ENCODE measurements around the gene BSCL2. TPM values are rescaled to one million over a fixed set of nuclear protein-coding genes. Genes with fewer than 3 reads are reported as not detected.
"Not testable (repeated sequence)": the region's sequence is repeated elsewhere in the genome, so short reads cannot be mapped to it uniquely, and the experiment has no call there.

The BSCL2 gene
- 18.8 and 20.9 TPM in 2 replicates for total RNA-seq

GRCh38 chr11:62707277-62707861 lies at the start of gene BSCL2, which contains the start of gene GNG3:
Gene BSCL2, minus strand, starts transcription at chr11:62707424. Its CDS starts 229 bp downstream, at chr11:62707195.
Gene GNG3, plus strand, starts transcription at chr11:62707676. Its CDS starts 620 bp downstream, at chr11:62708296.
- no peak for DNase-seq (ENCODE audit: low read depth, low spot score)

- DNase-seq (ENCODE audit: low read depth, low spot score): no peak
These were observed 47.9 kb upstream of the BSCL2 start for GRCh38 chr11:62755086-62755615.

- DNase-seq (ENCODE audit: low read depth, low spot score): peak; percentile 100
These were observed 46.7 kb upstream of the BSCL2 start, which contains the start of gene ZBTB3 for GRCh38 chr11:62753736-62754603. Gene ZBTB3, minus strand, starts transcription at chr11:62754160. Its CDS starts 496 bp downstream, at chr11:62753664.

- DNase-seq (ENCODE audit: low read depth, low spot score): no peak
These were observed 45.9 kb upstream of the BSCL2 start for GRCh38 chr11:62752994-62753735.

- DNase-seq (ENCODE audit: low read depth, low spot score): no peak
These were observed 45.1 kb upstream of the BSCL2 start for GRCh38 chr11:62752177-62752785.

- not testable (repeated sequence) for DNase-seq (ENCODE audit: low read depth, low spot score)
These were observed 42.7 kb upstream of the BSCL2 start for GRCh38 chr11:62749931-62750330.

GRCh38 chr11:62747475-62748160 lies 40.4 kb upstream of the BSCL2 start:
- no peak for DNase-seq (ENCODE audit: low read depth, low spot score)

- no peak for DNase-seq (ENCODE audit: low read depth, low spot score)
These were observed 30.0 kb upstream of the BSCL2 start for GRCh38 chr11:62737196-62737595.

GRCh38 chr11:62732830-62733229 lies 25.6 kb upstream of the BSCL2 start:
- DNase-seq (ENCODE audit: low read depth, low spot score): no peak

GRCh38 chr11:62730076-62730475 lies 22.9 kb upstream of the BSCL2 start:
- DNase-seq (ENCODE audit: low read depth, low spot score): not testable (repeated sequence)

GRCh38 chr11:62728171-62728988 lies 21.2 kb upstream of the BSCL2 start, which contains the start of gene TTC9C:
Gene TTC9C, plus strand, starts transcription at chr11:62728486. Its CDS starts 363 bp downstream, at chr11:62728849.
- peak; percentile 48 for DNase-seq (ENCODE audit: low read depth, low spot score)

GRCh38 chr11:62727872-62728170 lies 20.6 kb upstream of the BSCL2 start:
- DNase-seq (ENCODE audit: low read depth, low spot score): peak; percentile 91

GRCh38 chr11:62727165-62727871 lies 20.1 kb upstream of the BSCL2 start, which contains the start of gene HNRNPUL2:
Gene HNRNPUL2, minus strand, starts transcription at chr11:62727457. Its CDS starts 301 bp downstream, at chr11:62727156.
- DNase-seq (ENCODE audit: low read depth, low spot score): peak; percentile 98

GRCh38 chr11:62726915-62727164 lies 19.6 kb upstream of the BSCL2 start:
- no peak for DNase-seq (ENCODE audit: low read depth, low spot score)

GRCh38 chr11:62726156-62726914 lies 19.1 kb upstream of the BSCL2 start:
- DNase-seq (ENCODE audit: low read depth, low spot score): no peak

- DNase-seq (ENCODE audit: low read depth, low spot score): no peak
These were observed 18.4 kb upstream of the BSCL2 start for GRCh38 chr11:62725646-62726045.

- no peak for DNase-seq (ENCODE audit: low read depth, low spot score)
These were observed 16.9 kb upstream of the BSCL2 start for GRCh38 chr11:62724171-62724570.

GRCh38 chr11:62721994-62722393 lies 14.8 kb upstream of the BSCL2 start:
- no peak for DNase-seq (ENCODE audit: low read depth, low spot score)
